CD4-positive, alpha-beta T cell (primary cell): ENCODE data around the gene PPP1R1C. TPM values are rescaled to one million over a fixed set of nuclear protein-coding genes. Genes with fewer than 3 reads are reported as not detected.

Experiments used
- ATAC-seq: fragments of 200-7000 bp; cut with Tn5 transposase; one replicate; pipeline ENCODE4 v1.10.0; 2022; ENCODE audit warnings: mild to moderate bottlenecking; ENCODE audit not compliant: poor library complexity
- CTCF ChIA-PET: fragments of 350-600 bp; sonication (Branson Sonifier 250); formaldehyde crosslinking; loops from one replicate; lab custom pipeline; 2021; ENCODE audit warnings: antibody characterized with exemption, inconsistent platforms; lab: Charles Lee
- POLR2A ChIA-PET: fragments of 350-600 bp; sonication (Branson Sonifier 250); formaldehyde crosslinking; loops from one replicate; lab custom pipeline; 2021; ENCODE audit warnings: antibody characterized with exemption, inconsistent platforms; lab: Charles Lee
- DNase-seq, 14 experiments: peaks; one replicate each; pipeline ENCODE4 v3.0.0-alpha.2; 2013 to 2020; ENCODE audit warnings: mixed read lengths in 2 of 14
- H3K27ac ChIP-seq, 2 donors: one replicate each; pipeline versions ENCODE4 v1.5.1 to v1.7.0; 2013; ENCODE audit warnings: low read length in 2 of 2, low read depth in 1 of 2, mild to moderate bottlenecking in 1 of 2
- H3K27me3 ChIP-seq, 2 experiments: 1 replicate in 1 of 2; 2 replicates in 1 of 2; pipeline versions ENCODE4 v1.6.1 to v1.7.0; 2013; ENCODE audit warnings: low read length in 2 of 2, control low read depth in 1 of 2, mild to moderate bottlenecking in 1 of 2, moderate library complexity in 1 of 2; ENCODE audit not compliant: insufficient read depth in 2 of 2, control insufficient read depth in 1 of 2
- H3K36me3 ChIP-seq: one replicate; pipeline ENCODE4 v1.6.1; 2013; ENCODE audit warnings: low read length, control low read depth; ENCODE audit not compliant: insufficient read depth
- H3K4me1 ChIP-seq: one replicate; pipeline ENCODE4 v1.6.1; 2013; ENCODE audit warnings: low read length, control low read depth; ENCODE audit not compliant: insufficient read depth
- H3K4me3 ChIP-seq: one replicate; pipeline ENCODE4 v1.5.1; 2013; ENCODE audit warnings: mild to moderate bottlenecking, low read length, moderate library complexity
- H3K9me3 ChIP-seq, 2 experiments: 1 replicate in 1 of 2; 2 replicates in 1 of 2; pipeline versions ENCODE4 v1.6.1 to v1.7.0; 2013; ENCODE audit warnings: low read length in 2 of 2, mild to moderate bottlenecking in 2 of 2, control low read depth in 1 of 2, moderate library complexity in 1 of 2; ENCODE audit not compliant: control insufficient read depth in 1 of 2, insufficient read depth in 1 of 2
- H3K27ac Mint-ChIP-seq: one replicate; pipeline ENCODE4 v1.8.0; 2020; ENCODE audit warnings: mixed read lengths
- H3K27me3 Mint-ChIP-seq: one replicate; pipeline ENCODE4 v1.8.0; 2021; ENCODE audit warnings: mixed read lengths
- H3K36me3 Mint-ChIP-seq: one replicate; pipeline ENCODE4 v1.8.0; 2021; ENCODE audit warnings: low read depth, mixed read lengths
- H3K4me1 Mint-ChIP-seq: one replicate; pipeline ENCODE4 v1.8.0; 2021; ENCODE audit warnings: low read depth, mixed read lengths
- H3K4me3 Mint-ChIP-seq: one replicate; pipeline ENCODE4 v1.8.0; 2020; ENCODE audit warnings: mild to moderate bottlenecking, mixed read lengths
- H3K9me3 Mint-ChIP-seq: one replicate; pipeline ENCODE4 v1.8.0; 2020; ENCODE audit warnings: mixed read lengths
- intact Hi-C, 2 experiments: fragments of 100-400 bp; cut with DNase I in 1 of 2; cut with micrococcal nuclease in 1 of 2; formaldehyde crosslinking; loops; one replicate each; pipeline versions ENCODE4 v1.15.1 to v1.9.0; 2023 to 2025; cut with DNase I, micrococcal nuclease
- total RNA-seq, 174 experiments: library from RNA in 2 of 174; stranded (reverse) in 2 of 174; gene quantifications; one replicate each; pipeline ENCODE4 v1.2.3 and lab custom pipeline; 2021 to 2026
- TF ChIP-seq, protein P1 (sequence below): fragments of 200-600 bp; IDR thresholded peaks from one replicate; pipeline ENCODE4 v1.8.0; 2022; ENCODE audit warnings: antibody characterized with exemption, mild to moderate bottlenecking

PPP1R1C gene
- total RNA-seq, 2 experiments from 2014 or later: not detected

DNA sequence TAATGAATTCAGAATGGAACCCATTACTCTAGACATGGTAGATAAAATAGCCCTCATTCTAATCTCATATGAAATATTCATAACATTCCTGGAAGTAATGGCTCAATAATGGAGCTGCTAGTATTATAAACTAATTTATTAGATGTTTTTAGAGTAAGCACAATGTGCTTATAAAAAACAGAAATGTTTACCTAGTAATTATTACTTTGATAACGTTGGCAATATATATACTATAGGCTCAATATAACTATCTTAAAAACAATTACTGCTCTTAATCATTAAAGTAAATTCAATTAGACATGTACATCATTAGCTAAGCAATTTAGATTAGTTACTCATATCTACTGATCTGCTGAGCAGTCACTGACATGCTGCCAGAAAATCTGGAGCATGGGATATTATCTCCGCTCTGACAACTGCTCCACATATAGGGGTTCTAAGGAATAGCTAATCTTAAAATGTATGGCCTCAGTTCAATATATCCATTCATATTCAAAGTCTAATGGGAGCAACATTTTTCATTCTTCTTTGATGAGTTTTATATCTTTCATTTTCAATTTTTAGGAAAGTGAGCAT lies 19.4 kb downstream of the PPP1R1C start:
- intact Hi-C loops: no loop called here
- POLR2A ChIA-PET: no interaction called here
- no peaks in the 10 kb centered on the region for H3K27me3 Mint-ChIP-seq
- H3K4me3 ChIP-seq: no peak overlapping the region
- no peaks in the 10 kb centered on the region for H3K4me1 ChIP-seq
- no peaks in the 10 kb centered on the region for H3K4me1 Mint-ChIP-seq
- H3K27ac ChIP-seq: no peak overlapping the region
- no peaks in the 10 kb centered on the region for H3K27me3 ChIP-seq
- CTCF ChIA-PET: interaction anchor here (1.2 kb wide), 1 partner anchor 13 kb away, joined by 3 read pairs; no protein-coding TSS in a partner anchor
- DNase-seq (no peak), ATAC-seq (no peak)
- TF ChIP-seq, protein P1, sequence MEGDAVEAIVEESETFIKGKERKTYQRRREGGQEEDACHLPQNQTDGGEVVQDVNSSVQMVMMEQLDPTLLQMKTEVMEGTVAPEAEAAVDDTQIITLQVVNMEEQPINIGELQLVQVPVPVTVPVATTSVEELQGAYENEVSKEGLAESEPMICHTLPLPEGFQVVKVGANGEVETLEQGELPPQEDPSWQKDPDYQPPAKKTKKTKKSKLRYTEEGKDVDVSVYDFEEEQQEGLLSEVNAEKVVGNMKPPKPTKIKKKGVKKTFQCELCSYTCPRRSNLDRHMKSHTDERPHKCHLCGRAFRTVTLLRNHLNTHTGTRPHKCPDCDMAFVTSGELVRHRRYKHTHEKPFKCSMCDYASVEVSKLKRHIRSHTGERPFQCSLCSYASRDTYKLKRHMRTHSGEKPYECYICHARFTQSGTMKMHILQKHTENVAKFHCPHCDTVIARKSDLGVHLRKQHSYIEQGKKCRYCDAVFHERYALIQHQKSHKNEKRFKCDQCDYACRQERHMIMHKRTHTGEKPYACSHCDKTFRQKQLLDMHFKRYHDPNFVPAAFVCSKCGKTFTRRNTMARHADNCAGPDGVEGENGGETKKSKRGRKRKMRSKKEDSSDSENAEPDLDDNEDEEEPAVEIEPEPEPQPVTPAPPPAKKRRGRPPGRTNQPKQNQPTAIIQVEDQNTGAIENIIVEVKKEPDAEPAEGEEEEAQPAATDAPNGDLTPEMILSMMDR: no peak
- H3K36me3 ChIP-seq: no peaks in the 10 kb centered on the region
- H3K4me3 Mint-ChIP-seq: no peak overlapping the region
- no peaks in the 10 kb centered on the region for H3K9me3 Mint-ChIP-seq
- no peaks in the 10 kb centered on the region for H3K36me3 Mint-ChIP-seq
- no peaks in the 10 kb centered on the region for H3K9me3 ChIP-seq
- no peak overlapping the region for H3K27ac Mint-ChIP-seq

DNA sequence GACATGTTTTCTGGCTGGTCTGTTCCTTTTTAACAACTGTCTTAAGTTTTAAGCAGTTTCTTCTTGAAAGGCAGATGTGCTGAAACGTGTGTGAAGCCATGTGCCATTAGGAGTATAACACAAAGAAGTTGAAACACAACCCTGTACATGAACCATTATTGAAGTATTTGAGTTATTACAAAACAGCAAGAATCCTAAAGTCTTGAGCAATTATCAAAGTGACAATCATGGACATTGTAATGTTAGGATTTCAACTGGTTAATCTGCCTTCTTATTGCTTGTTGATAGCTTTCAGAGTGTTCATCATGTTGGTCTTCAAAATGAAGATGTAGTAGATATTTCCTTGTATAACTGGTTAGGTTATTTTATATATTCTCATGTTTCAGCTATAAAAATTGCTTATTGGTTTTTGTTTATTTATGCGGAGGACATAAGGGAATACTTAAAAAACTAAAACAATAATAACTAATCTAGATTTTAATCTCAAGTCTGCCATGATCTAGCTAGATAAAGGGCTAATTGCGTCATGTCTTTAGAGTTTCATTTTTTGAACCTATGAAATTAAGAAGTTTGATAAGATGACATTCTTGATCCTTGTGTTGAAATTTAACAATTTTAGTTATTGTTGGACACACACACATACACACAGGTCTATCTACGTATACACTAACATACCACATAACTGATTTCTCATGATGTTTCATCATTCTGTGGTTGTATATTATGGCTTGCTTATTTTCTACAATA lies 21.1 kb downstream of the PPP1R1C start:
- TF ChIP-seq, protein P1: no peak
- POLR2A ChIA-PET: no interaction called here
- H3K27me3 ChIP-seq: no peaks in the 10 kb centered on the region
- no peak overlapping the region for H3K27ac Mint-ChIP-seq
- no peaks in the 10 kb centered on the region for H3K9me3 Mint-ChIP-seq
- no peak overlapping the region for H3K27ac ChIP-seq
- CTCF ChIA-PET: no interaction called here
- no peaks in the 10 kb centered on the region for H3K27me3 Mint-ChIP-seq
- no peaks in the 10 kb centered on the region for H3K9me3 ChIP-seq
- intact Hi-C loops: no loop called here
- H3K36me3 Mint-ChIP-seq: no peaks in the 10 kb centered on the region
- no peak for ATAC-seq
- no peak overlapping the region for H3K4me3 Mint-ChIP-seq
- no peaks in the 10 kb centered on the region for H3K4me1 ChIP-seq
- no peak overlapping the region for H3K4me3 ChIP-seq
- DNase-seq: no peak
- H3K4me1 Mint-ChIP-seq: no peaks in the 10 kb centered on the region
- H3K36me3 ChIP-seq: no peaks in the 10 kb centered on the region

DNA sequence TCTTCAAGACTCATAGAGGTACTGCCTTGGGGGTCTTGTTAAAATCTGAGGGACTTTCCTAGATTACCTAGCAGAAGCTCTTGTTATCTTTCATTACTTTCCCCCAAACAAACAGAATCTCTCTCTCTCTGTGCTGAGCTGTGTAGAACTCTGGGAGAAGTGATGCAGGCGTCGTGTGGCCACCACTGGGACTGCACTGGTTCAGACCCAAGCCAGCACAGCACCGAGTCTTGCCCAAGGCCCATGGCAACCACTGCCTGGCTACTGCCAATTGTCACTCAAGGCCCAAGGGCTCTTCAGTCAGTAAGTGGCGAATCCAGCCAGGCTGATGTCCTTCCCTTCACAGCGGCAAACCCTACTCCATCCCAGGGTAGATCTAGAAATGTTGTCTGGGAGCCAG lies 28.6 kb downstream of the PPP1R1C start:
- no peaks in the 10 kb centered on the region for H3K27me3 Mint-ChIP-seq
- intact Hi-C loops: no loop called here
- ATAC-seq (no peak), DNase-seq (no peak)
- no peaks in the 10 kb centered on the region for H3K4me1 ChIP-seq
- no peak overlapping the region for H3K27ac ChIP-seq
- no peak overlapping the region for H3K4me3 ChIP-seq
- no peaks in the 10 kb centered on the region for H3K36me3 Mint-ChIP-seq
- no peaks in the 10 kb centered on the region for H3K36me3 ChIP-seq
- H3K27ac Mint-ChIP-seq: no peak overlapping the region
- peaks cover 3 to 12% of the 10 kb centered on the region in 2 experiments for H3K9me3 ChIP-seq
- H3K4me1 Mint-ChIP-seq: no peaks in the 10 kb centered on the region
- ChIA-PET CTCF (no interaction called here), POLR2A (no interaction called here)
- TF ChIP-seq, protein P1: no peak
- H3K4me3 Mint-ChIP-seq: no peak overlapping the region
- H3K9me3 Mint-ChIP-seq: peaks cover 10% of the 10 kb centered on the region
- H3K27me3 ChIP-seq: no peaks in the 10 kb centered on the region
